ENCODE data around the gene NABP2. TPM values are rescaled to one million over a fixed set of nuclear protein-coding genes. Genes with fewer than 3 reads are reported as not detected.
A peak's percentile ranks its signal among the peaks of the same experiment; 100 is the strongest.

Gene NABP2
- total RNA-seq, 1 experiment from 2014 or later: 49.0 TPM

DNA sequence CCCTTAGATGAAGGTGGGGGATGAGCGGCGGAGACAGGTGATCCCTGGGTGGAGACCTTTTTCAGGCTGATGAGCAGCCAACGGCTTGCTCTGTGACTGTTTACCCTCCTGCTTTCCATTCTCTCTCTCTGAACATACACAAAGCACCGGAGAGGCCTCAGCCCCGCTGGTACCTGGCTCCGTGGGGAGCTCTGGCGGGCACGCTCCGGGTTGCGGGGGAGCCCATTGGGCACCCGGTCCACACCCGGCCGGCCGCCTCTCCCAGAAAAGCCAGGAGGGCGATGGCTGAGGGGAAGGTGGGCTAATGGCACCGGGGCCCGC is 35.4 kb upstream of the NABP2 start:
- H2BK15ac ChIP-seq (ENCODE audit: low read depth, low read length): no peak overlapping the region
- no peak overlapping the region for H3K27ac ChIP-seq (ENCODE audit: insufficient read length, low read depth, low read length)
- H3K27me3 ChIP-seq (ENCODE audit: insufficient read depth, low read length): no peaks in the 10 kb centered on the region
- peak overlapping the region; percentile 56 for H3K9ac ChIP-seq (ENCODE audit: extremely low read depth, insufficient read length, low read length)
- peak overlapping the region; percentile 79 for H3K4me2 ChIP-seq (ENCODE audit: insufficient read depth, insufficient read length, low read length)
- Mint-ChIP-seq H3K4me1 (peaks cover 24 to 27% of the 10 kb centered on the region in 2 experiments), H3K27ac (peak overlapping the region; percentile 82 to 97 (median 94); a peak in 6 of 7 replicates), H3K4me3 (peak overlapping the region; percentile 91 to 98), H3K27me3 (ENCODE audit: low read depth) (peaks cover 3% of the 10 kb centered on the region; the same call in 1 of the 2 replicates), H3K36me3 (ENCODE audit: insufficient read depth in 1 of 3, low read depth in 3 of 3) (peaks cover 35 to 52% (median 44%) of the 10 kb centered on the region in 3 experiments; a peak in 6 of 7 replicates), H3K9me3 (0 out of 5 replicates have a peak, but pooled peaks cover 0 to 3% of the 10 kb centered on the region in 2 experiments)
- no peak overlapping the region for H2BK20ac ChIP-seq (ENCODE audit: low read depth, low read length, poor library complexity, severe bottlenecking)
- H3K14ac ChIP-seq (ENCODE audit: insufficient read depth, low read length): 0 out of 2 replicates have a peak overlapping the region, but pooled peaks have one; percentile 6
- no peak overlapping the region for H3K18ac ChIP-seq (ENCODE audit: insufficient read length, low read depth, low read length)
- peaks cover 8% of the 10 kb centered on the region; the same call in 1 of the 2 replicates for H3K79me2 ChIP-seq (ENCODE audit: insufficient read depth, low read length)
- no peak overlapping the region for H3K4ac ChIP-seq (ENCODE audit: low read depth, low read length)
- no peak overlapping the region for H4K91ac ChIP-seq (ENCODE audit: insufficient read length, low read depth, low read length)
- no peak overlapping the region for H3K23ac ChIP-seq (ENCODE audit: insufficient read length, low read depth, low read length)
- no peak overlapping the region for H2BK12ac ChIP-seq (ENCODE audit: insufficient read length, low read depth, low read length)
- TF ChIP-seq, protein P1, sequence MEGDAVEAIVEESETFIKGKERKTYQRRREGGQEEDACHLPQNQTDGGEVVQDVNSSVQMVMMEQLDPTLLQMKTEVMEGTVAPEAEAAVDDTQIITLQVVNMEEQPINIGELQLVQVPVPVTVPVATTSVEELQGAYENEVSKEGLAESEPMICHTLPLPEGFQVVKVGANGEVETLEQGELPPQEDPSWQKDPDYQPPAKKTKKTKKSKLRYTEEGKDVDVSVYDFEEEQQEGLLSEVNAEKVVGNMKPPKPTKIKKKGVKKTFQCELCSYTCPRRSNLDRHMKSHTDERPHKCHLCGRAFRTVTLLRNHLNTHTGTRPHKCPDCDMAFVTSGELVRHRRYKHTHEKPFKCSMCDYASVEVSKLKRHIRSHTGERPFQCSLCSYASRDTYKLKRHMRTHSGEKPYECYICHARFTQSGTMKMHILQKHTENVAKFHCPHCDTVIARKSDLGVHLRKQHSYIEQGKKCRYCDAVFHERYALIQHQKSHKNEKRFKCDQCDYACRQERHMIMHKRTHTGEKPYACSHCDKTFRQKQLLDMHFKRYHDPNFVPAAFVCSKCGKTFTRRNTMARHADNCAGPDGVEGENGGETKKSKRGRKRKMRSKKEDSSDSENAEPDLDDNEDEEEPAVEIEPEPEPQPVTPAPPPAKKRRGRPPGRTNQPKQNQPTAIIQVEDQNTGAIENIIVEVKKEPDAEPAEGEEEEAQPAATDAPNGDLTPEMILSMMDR (conservative IDR thresholded peaks at IDR 0.05): no peak
- H3K4me1 ChIP-seq (ENCODE audit: insufficient read depth, low read length): peaks cover 8% of the 10 kb centered on the region
- H3K9me3 ChIP-seq (ENCODE audit: control insufficient read depth, low read depth, low read length): no peaks in the 10 kb centered on the region
- H4K20me1 ChIP-seq (ENCODE audit: control insufficient read depth, insufficient read depth, insufficient read length): no peaks in the 10 kb centered on the region
- no peak overlapping the region for H2BK5ac ChIP-seq (ENCODE audit: insufficient read length, low read length)
- H3T11ph ChIP-seq (ENCODE audit: low read length): no peak overlapping the region
- H3K56ac ChIP-seq (ENCODE audit: insufficient read length, low read depth, low read length): no peak overlapping the region
- peaks cover 6% of the 10 kb centered on the region for H3K79me1 ChIP-seq (ENCODE audit: insufficient read depth, low read depth, low read length, poor library complexity, severe bottlenecking)
- no peak overlapping the region for H2BK120ac ChIP-seq (ENCODE audit: low read depth, low read length, poor library complexity, severe bottlenecking)
- H2AFZ ChIP-seq (ENCODE audit: low read length): no peak overlapping the region
- H2AK5ac ChIP-seq (ENCODE audit: insufficient read length, low read length): no peak overlapping the region
- no CpG with 5 or more reads among the region's 17 CpGs for WGBS (ENCODE audit: extremely low coverage, insufficient read length, low lambda C conversion rate)
- peaks cover 12% of the 10 kb centered on the region for H3K23me2 ChIP-seq (ENCODE audit: insufficient read length, low read depth, low read length, poor library complexity, severe bottlenecking)
- no peak overlapping the region for H4K5ac ChIP-seq (ENCODE audit: insufficient read length, low read depth, low read length)
- peak; percentile 43 for DNase-seq
- H4K8ac ChIP-seq (replicated peaks; ENCODE audit: insufficient read length, low read depth, low read length): no peak overlapping the region
